Mesendoderm (in vitro differentiated cells): ENCODE results near the gene LGR6.

ENCODE experiments used
- DNase-seq: peaks from one replicate; pipeline ENCODE4 v3.0.0; 2013
- H2AK5ac ChIP-seq: 2 replicates; pipeline ENCODE4 v1.6.1; 2013; ENCODE audit warnings: low read length, inconsistent platforms
- H2BK120ac ChIP-seq: 2 replicates; pipeline ENCODE4 v1.6.1; 2013; ENCODE audit warnings: low read depth, mild to moderate bottlenecking, low read length, moderate library complexity, mixed read lengths
- H2BK15ac ChIP-seq: replicated peaks from 2 replicates; pipeline ENCODE4 v1.6.1; 2013; ENCODE audit warnings: low read depth, mild to moderate bottlenecking, moderate library complexity
- H2BK5ac ChIP-seq: 2 replicates; pipeline ENCODE4 v1.6.1; 2013; ENCODE audit warnings: low read length, inconsistent platforms
- H3K18ac ChIP-seq: 2 replicates; pipeline ENCODE4 v1.6.1; 2013; ENCODE audit warnings: mild to moderate bottlenecking, low read length, mixed read lengths
- H3K23ac ChIP-seq: one replicate; pipeline ENCODE4 v1.6.1; 2013; ENCODE audit warnings: low read length
- H3K27ac ChIP-seq: 2 replicates; pipeline ENCODE4 v1.5.1; 2013; ENCODE audit warnings: low read depth, mild to moderate bottlenecking, inconsistent platforms, low read length, moderate library complexity
- H3K27me3 ChIP-seq: 2 replicates; pipeline ENCODE4 v1.6.1; 2013; ENCODE audit warnings: low read length, control low read depth, mild to moderate bottlenecking, inconsistent platforms; ENCODE audit not compliant: insufficient read depth, poor library complexity
- H3K36me3 ChIP-seq: 2 replicates; pipeline ENCODE4 v1.6.1; 2013; ENCODE audit warnings: low read length, inconsistent platforms; ENCODE audit not compliant: control insufficient read depth, insufficient read depth
- H3K4ac ChIP-seq: one replicate; pipeline ENCODE4 v1.6.1; 2013; ENCODE audit warnings: low read depth, mild to moderate bottlenecking, low read length, moderate library complexity
- H3K4me1 ChIP-seq: 2 replicates; pipeline ENCODE4 v1.6.1; 2013; ENCODE audit warnings: low read depth, low read length, inconsistent platforms; ENCODE audit not compliant: control insufficient read depth
- H3K4me2 ChIP-seq: 2 replicates; pipeline ENCODE4 v1.6.1; 2013; ENCODE audit warnings: low read length
- H3K4me3 ChIP-seq: 2 replicates; pipeline ENCODE4 v1.5.1; 2013; ENCODE audit warnings: mild to moderate bottlenecking, low read length
- H3K56ac ChIP-seq: one replicate; pipeline ENCODE4 v1.6.1; 2013; ENCODE audit warnings: low read length
- H3K79me1 ChIP-seq: 2 replicates; pipeline ENCODE4 v1.6.1; 2013; ENCODE audit warnings: low read length, inconsistent platforms
- H3K79me2 ChIP-seq: 2 replicates; pipeline ENCODE4 v1.6.1; 2013; ENCODE audit warnings: mild to moderate bottlenecking, low read length; ENCODE audit not compliant: control insufficient read depth, insufficient read depth
- H3K9ac ChIP-seq: 2 replicates; pipeline ENCODE4 v1.6.1; 2013; ENCODE audit warnings: low read length, inconsistent platforms
- H4K5ac ChIP-seq: one replicate; pipeline ENCODE4 v1.6.1; 2013; ENCODE audit warnings: low read length
- H4K8ac ChIP-seq: one replicate; pipeline ENCODE4 v1.6.1; 2013; ENCODE audit warnings: low read depth, mild to moderate bottlenecking, control low read depth, low read length, moderate library complexity
- WGBS: extraction: QIAGEN DNeasy Blood & Tissue Kit; methylation state at CpG from one replicate; pipeline ENCODE4 v1.1.7; 2013; ENCODE audit warnings: low lambda C conversion rate, missing lambda C conversion rate; ENCODE audit not compliant: insufficient coverage; ENCODE audit errors: extremely low coverage; 5-methylcytosine and 5-hydroxymethylcytosine counted together

The LGR6 gene

DNA sequence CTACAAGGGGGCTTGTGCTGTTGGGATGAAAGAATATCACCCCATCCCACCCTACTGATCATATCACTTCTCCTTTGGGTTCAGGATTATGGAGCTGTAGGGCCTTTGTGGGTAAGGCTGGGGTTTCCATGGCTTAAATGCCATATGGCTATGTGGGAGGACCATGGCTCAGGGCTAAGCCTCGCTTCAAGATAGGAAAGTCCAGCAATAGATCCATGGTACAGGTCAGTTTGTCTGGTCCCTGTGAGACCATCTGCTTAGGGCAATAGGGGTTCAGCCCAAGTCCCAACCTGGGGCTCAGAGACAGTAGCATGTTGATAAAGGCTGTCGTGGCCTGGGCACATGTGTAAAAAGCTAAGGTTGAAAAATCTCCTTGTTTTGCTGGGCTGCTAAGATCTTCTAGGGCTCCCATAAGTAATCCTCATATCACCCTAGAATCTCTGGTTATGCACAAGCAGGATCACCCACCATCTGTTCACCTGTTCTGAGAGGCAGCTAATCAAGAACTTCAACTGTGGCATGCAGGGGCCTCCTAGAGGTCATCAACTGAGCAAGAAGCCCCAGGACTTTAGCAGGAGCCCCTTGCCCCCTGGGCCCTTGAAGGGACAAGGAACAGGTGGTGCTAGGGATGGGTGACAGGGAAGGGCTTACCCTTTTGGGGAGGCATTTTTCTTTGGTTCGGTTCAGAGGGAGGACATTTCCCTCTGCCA, 81.6 kb downstream of the LGR6 start:
- Histone ChIP-seq H3K4me2 (no peak overlapping the region), H3K23ac (no peak overlapping the region), H2BK15ac (no peak overlapping the region), H3K36me3 (no peaks in the 10 kb centered on the region), H3K56ac (no peak overlapping the region), H2BK5ac (no peak overlapping the region), H3K4ac (no peak overlapping the region), H3K4me1 (no peaks in the 10 kb centered on the region), H4K8ac (no peak overlapping the region), H3K27me3 (no peaks in the 10 kb centered on the region), H3K79me1 (no peaks in the 10 kb centered on the region), H2BK120ac (no peak overlapping the region), H3K4me3 (no peak overlapping the region), H3K18ac (no peak overlapping the region), H4K5ac (no peak overlapping the region), H3K9ac (no peak overlapping the region), H3K79me2 (no peaks in the 10 kb centered on the region), H3K27ac (no peak overlapping the region), H2AK5ac (no peak overlapping the region)
- WGBS: no CpG with 5 or more reads among the region's 3 CpGs
- no peak for DNase-seq

DNA sequence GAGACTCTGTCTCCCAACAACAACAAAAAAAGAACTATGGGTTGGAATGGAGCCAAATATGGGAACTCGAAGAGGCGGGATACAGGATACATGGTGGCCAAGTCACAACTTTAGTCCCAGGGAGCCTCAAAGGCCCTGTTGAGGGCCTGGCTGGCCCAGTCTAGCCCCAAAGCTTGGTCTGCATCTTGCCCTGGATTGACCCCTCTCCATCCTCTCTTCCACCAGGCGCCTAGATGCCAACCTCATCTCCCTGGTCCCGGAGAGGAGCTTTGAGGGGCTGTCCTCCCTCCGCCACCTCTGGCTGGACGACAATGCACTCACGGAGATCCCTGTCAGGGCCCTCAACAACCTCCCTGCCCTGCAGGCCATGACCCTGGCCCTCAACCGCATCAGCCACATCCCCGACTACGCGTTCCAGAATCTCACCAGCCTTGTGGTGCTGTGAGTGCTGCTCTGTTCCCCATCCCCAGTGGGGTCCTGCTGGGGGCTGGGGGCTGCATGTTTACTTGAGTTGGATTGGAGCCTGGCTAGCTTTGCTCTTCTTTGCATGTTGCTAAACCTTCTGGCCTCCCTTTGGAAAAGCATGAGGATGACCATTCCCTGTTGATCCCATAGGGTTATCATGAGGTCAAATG, 82.6 kb downstream of the LGR6 start:
- H2BK120ac ChIP-seq: no peak overlapping the region
- H3K56ac ChIP-seq: no peak overlapping the region
- no peak overlapping the region for H3K4me2 ChIP-seq
- no peak overlapping the region for H2BK5ac ChIP-seq
- no peak overlapping the region for H3K4ac ChIP-seq
- H3K27me3 ChIP-seq: no peaks in the 10 kb centered on the region
- no peak overlapping the region for H2BK15ac ChIP-seq
- H3K4me3 ChIP-seq: no peak overlapping the region
- no peaks in the 10 kb centered on the region for H3K4me1 ChIP-seq
- H3K18ac ChIP-seq: no peak overlapping the region
- H3K79me1 ChIP-seq: no peaks in the 10 kb centered on the region
- H4K8ac ChIP-seq: no peak overlapping the region
- H2AK5ac ChIP-seq: no peak overlapping the region
- H3K23ac ChIP-seq: no peak overlapping the region
- H4K5ac ChIP-seq: no peak overlapping the region
- no peak overlapping the region for H3K9ac ChIP-seq
- H3K27ac ChIP-seq: no peak overlapping the region
- DNase-seq: no peak
- H3K36me3 ChIP-seq: no peaks in the 10 kb centered on the region
- H3K79me2 ChIP-seq: no peaks in the 10 kb centered on the region
- no CpG with 5 or more reads among the region's 11 CpGs for WGBS

DNA sequence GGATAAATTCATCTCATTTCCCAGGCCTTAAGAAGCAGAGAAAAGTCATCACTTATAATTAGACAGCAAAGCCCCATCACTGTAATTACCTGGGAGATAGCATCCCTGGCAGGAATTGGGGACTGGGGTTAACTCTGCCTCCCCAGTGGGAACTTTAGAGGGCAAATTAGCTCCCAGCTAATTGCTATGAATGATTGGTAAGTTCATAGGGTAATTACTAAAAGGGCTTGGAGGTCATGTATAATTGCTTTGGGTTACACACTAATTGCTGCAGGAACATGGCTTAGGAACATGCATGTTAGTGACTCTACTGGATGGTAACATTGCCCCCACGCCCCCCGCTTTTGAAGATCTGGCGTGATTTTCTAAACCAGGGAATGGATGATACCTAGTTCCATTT, 83.3 kb downstream of the LGR6 start:
- no peak overlapping the region for H3K23ac ChIP-seq
- no peak overlapping the region for H3K56ac ChIP-seq
- H3K79me1 ChIP-seq: no peaks in the 10 kb centered on the region
- no peak overlapping the region for H2AK5ac ChIP-seq
- H2BK15ac ChIP-seq: no peak overlapping the region
- no peaks in the 10 kb centered on the region for H3K27me3 ChIP-seq
- no peak for DNase-seq
- no peak overlapping the region for H2BK5ac ChIP-seq
- no peak overlapping the region for H3K18ac ChIP-seq
- no peak overlapping the region for H4K8ac ChIP-seq
- H3K4me1 ChIP-seq: no peaks in the 10 kb centered on the region
- H3K4ac ChIP-seq: no peak overlapping the region
- no peak overlapping the region for H3K9ac ChIP-seq
- H3K27ac ChIP-seq: no peak overlapping the region
- H3K36me3 ChIP-seq: no peaks in the 10 kb centered on the region
- no peak overlapping the region for H3K4me2 ChIP-seq
- no peak overlapping the region for H4K5ac ChIP-seq
- H2BK120ac ChIP-seq: no peak overlapping the region
- WGBS: no CpG with 5 or more reads among the region's 3 CpGs
- H3K79me2 ChIP-seq: no peaks in the 10 kb centered on the region
- no peak overlapping the region for H3K4me3 ChIP-seq

DNA sequence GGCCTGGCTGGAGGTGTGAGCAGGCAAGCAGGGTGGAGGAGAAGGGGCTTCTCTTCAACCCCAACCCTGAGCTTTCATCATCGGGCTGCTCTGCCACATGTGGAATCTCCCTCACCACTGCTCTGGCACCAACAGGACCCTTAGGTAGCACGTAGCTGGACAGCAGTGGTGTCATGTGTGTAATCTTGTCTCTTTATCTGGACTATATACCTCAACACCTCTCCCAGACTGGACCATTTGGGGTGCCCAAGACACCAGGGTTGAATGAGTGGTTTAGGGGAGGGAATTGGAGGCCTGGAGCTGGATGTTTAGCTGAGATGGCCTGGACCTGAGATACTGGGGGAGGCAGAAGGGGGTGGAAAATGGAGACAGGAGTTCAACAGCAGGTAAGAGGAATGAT, 85.2 kb downstream of the LGR6 start:
- Histone ChIP-seq H4K8ac (no peak overlapping the region), H2BK120ac (no peak overlapping the region), H3K27ac (no peak overlapping the region), H2AK5ac (no peak overlapping the region), H3K4me3 (no peak overlapping the region), H3K9ac (no peak overlapping the region), H2BK5ac (no peak overlapping the region), H2BK15ac (no peak overlapping the region), H3K79me1 (no peaks in the 10 kb centered on the region), H4K5ac (no peak overlapping the region), H3K18ac (no peak overlapping the region), H3K79me2 (no peaks in the 10 kb centered on the region), H3K23ac (no peak overlapping the region), H3K27me3 (no peaks in the 10 kb centered on the region), H3K36me3 (no peaks in the 10 kb centered on the region), H3K4me2 (no peak overlapping the region), H3K4me1 (no peaks in the 10 kb centered on the region), H3K4ac (no peak overlapping the region), H3K56ac (no peak overlapping the region)
- no CpG with 5 or more reads among the region's 2 CpGs for WGBS
- DNase-seq: no peak

DNA sequence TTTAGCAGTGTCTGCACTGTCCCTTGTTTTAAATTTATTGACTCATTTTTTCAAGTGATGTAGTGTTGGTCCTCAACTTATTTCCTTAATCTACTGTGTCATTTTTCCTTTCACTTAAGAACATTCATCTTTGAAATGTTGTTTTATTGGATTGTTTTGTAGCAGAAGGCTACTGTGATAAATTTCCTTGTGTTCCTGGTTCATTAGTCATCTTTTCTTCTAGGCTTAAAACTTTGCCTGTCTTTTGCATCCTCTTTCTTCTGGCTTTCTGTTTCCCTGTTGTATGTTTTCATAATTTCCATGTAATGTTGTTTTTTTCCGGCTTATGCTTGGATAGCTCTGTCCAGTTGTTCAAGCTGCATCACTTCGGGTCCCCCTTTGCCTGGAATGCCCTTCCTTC, 86.2 kb downstream of the LGR6 start:
- Histone ChIP-seq H3K56ac (no peak overlapping the region), H2BK5ac (no peak overlapping the region), H3K4ac (no peak overlapping the region), H3K4me3 (no peak overlapping the region), H2BK120ac (no peak overlapping the region), H3K79me1 (no peaks in the 10 kb centered on the region), H3K23ac (no peak overlapping the region), H3K9ac (no peak overlapping the region), H3K27ac (no peak overlapping the region), H2BK15ac (no peak overlapping the region), H4K8ac (no peak overlapping the region), H2AK5ac (no peak overlapping the region), H3K36me3 (no peaks in the 10 kb centered on the region), H3K4me2 (no peak overlapping the region), H3K79me2 (no peaks in the 10 kb centered on the region), H3K18ac (no peak overlapping the region), H3K4me1 (no peaks in the 10 kb centered on the region), H4K5ac (no peak overlapping the region), H3K27me3 (no peaks in the 10 kb centered on the region)
- no CpG with 5 or more reads among the region's 2 CpGs for WGBS
- DNase-seq: no peak

DNA sequence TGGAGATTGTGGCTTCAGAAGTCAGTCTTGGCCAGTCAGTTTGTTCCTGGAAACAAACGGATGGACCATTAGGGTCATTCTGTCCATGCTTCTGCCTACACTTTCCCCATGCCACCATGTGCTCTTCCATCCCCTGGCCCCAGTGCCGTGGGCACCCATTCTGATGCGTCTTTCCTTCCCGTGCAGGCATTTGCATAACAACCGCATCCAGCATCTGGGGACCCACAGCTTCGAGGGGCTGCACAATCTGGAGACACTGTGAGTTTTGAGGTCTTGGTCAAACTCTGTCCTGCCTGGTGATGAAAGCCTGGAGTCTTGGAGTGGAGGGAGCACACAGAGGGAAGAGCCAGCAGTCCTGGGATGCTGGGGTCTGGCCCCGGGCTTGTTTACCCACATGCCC, 87.0 kb downstream of the LGR6 start:
- Histone ChIP-seq H2BK15ac (no peak overlapping the region), H3K27ac (no peak overlapping the region), H3K23ac (no peak overlapping the region), H2BK5ac (no peak overlapping the region), H4K8ac (no peak overlapping the region), H4K5ac (no peak overlapping the region), H3K36me3 (no peaks in the 10 kb centered on the region), H3K4me1 (no peaks in the 10 kb centered on the region), H3K4me2 (no peak overlapping the region), H3K9ac (no peak overlapping the region), H3K79me1 (no peaks in the 10 kb centered on the region), H3K27me3 (no peaks in the 10 kb centered on the region), H3K56ac (no peak overlapping the region), H2AK5ac (no peak overlapping the region), H3K4me3 (no peak overlapping the region), H3K18ac (no peak overlapping the region), H2BK120ac (no peak overlapping the region), H3K79me2 (no peaks in the 10 kb centered on the region), H3K4ac (no peak overlapping the region)
- no peak for DNase-seq
- no CpG with 5 or more reads among the region's 7 CpGs for WGBS
